ENCODE data around the gene UTP3.
"Not testable (repeated sequence)": the region's sequence is repeated elsewhere in the genome, so short reads cannot be mapped to it uniquely, and the experiment has no call there.

UTP3 gene

DNA sequence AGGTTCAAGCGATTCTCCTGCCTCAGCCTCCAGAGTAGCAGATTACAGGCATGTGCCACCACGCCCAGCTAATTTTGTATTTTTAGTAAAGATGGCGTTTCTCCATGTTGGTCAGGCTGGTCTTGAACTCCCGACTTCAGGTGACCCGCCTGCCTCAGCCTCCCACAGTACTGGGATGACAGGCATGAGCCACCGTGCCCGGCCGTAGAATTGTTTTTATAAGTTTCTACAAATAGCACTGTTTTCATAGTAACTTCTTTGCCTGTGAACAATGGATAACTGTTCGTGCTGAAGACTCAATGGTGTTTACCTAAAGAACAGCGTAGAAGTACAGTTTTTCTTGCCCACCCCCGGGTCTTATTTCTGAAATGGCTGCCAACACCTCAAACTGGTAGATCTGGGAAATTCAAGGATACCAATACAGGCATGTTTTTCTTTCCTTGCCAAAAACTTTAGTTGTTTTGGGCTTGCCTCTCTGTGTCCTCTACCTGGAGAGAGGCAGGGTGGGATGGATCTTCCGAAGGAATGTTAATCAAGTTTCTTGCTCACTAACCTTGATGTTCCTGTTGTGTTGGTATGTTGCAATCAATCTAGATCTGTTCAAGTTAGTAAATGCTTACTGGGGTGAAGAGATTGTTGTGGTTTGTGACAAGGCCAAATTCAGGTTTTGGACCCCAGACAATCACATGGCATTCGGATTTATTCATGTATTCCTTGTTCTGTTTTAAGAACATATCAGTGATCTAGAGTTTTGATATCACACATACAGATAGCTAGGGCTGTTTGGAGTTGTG is 30.7 kb downstream of the UTP3 start:
- no peak for DNase-seq

DNA sequence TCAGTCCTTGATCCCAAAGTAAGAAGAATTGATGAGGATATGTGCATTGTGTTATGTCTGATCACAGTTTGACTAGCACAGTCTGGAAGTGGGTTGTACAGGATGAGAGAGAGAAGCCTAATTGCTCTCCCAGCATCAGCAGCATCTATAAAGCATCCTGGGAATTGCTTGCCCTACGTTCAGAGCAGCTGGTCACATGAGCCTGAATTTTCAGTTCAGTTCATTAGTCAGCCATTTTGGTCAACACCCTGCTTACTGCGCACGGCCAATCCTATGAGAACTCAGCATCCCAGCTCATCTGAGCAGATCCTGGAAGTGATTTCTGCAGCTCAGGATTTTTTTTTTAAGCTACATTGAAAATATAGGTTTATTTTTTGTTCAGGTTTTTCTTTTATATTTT is 33.4 kb downstream of the UTP3 start, which contains the start of gene RUFY3:
Gene RUFY3, plus strand, starts transcription at position 218 of the 400 bp plus-strand sequence. CDS start 610 bp downstream, outside the sequence.
- no peak for DNase-seq

DNA sequence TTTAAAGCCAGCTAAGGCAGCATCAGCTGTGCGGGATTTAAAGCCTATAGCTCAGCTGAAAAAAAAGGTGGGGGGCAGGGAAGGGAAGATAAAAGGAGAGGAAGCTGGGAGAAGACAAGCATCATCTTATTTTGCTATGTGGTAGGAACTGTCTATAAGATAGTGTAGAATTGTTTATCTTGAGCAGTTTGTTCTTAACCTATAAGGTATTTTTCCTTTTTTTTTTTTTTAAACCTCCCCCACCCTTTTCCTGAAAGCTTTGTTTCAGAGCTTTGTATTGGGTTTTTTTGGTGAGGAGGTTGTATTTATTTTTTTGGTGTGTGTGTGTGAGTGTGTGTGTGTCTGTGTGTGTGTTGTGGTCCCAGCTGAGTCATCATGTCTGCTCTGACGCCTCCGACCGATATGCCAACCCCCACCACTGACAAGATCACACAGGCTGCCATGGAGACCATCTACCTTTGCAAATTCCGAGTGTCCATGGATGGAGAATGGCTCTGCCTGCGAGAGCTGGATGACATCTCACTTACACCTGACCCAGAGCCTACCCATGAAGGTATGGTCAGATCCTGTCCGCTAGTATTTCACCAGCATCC is 34.0 kb downstream of the UTP3 start:
- DNase-seq, result peak; percentile 26 to 31

DNA sequence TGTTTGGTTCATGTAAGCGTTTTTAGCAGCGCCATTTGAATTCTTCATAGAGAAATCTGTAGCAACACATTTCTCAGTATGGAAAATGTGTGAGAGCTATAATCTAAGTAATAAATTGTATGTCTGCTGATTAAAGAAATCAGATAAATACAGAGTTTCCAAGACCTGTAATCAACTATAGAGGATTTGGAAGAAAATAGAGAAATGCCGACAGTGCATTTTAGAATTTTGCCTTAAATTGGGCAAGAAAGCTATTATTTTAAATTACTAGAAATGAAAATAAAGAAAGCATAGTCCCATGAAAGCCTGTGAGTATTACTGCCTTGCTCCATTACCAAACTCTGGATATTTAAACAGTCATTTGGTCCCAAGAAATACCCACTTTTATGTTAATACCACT is 36.1 kb downstream of the UTP3 start:
- no peak for DNase-seq

DNA sequence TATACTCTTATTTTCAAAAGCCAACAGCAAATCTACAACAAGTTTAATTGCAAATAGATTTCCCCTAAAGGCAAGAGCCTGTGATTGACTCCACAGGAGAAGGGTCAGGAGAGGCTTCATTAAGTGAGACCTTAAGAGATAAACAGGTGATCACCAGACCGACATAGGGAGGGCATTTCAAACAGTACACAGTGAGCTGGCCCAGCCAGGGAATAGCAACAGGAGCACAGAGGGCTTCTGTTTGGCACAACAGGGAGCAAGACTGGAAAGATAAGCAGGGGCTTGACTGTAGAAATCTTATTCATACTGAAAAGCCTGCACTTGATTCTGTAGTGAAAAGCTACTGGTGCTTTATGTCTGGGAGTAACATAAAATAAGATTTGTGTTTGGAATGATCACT is 37.3 kb downstream of the UTP3 start:
- DNase-seq, result no peak

DNA sequence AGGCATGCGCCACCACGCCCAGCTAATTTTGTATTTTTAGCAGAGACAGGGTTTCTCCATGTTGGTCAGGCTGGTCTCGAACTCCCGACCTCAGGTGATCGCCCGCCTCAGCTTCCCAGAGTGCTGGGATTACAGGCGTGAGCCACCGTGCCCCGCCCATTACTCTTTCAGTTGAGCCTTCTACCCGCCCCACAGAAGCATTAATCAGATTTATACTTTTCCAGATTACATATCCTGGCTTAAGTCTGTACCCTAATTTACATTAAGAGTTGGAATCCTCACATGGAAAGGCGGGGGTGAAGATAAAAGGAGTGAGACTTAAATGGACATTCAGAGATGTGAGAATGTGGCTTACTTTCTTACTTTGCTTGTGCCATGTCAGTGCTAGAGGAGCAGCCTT is 38.2 kb downstream of the UTP3 start:
- DNase-seq, result not testable (repeated sequence)

DNA sequence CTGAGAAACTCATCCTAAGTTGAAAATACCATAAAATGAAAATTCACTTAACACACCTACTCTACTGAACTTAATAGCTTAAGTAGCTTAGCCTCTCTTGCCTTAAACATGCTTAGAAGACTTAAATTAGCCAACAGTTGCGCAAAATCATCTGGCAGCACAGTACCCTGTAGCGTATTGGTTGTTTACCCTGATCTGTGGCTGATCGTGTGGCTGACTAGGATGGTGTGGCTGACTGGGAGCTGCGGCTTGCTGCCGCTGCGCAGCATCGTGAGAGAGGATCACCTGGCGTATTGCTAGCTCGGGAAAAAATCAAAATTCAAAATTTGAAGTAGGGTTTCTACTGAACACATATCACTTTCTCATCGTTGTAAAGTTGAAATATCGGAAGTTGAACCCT is 39.8 kb downstream of the UTP3 start:
- DNase-seq, result no peak

DNA sequence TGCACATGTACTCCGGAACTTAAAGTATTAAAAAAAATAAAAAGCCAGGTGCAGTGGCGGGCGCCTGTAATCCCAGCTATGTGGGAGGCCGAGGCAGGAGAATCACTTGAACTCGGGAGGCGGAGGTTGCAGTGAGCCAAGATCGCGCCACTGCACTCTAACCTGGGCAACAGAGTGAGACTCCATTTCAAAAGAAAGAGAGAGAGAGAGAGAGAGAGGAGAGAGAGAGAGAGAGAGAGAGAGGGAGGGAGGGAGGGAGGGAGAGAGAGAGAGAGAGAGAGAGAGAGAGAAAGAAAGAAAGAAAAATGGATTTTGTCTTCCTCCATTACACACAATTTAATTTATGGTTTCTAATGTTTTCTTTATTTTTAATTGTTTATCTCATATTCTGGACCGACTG is 44.5 kb downstream of the UTP3 start:
- not testable (repeated sequence) for DNase-seq

DNA sequence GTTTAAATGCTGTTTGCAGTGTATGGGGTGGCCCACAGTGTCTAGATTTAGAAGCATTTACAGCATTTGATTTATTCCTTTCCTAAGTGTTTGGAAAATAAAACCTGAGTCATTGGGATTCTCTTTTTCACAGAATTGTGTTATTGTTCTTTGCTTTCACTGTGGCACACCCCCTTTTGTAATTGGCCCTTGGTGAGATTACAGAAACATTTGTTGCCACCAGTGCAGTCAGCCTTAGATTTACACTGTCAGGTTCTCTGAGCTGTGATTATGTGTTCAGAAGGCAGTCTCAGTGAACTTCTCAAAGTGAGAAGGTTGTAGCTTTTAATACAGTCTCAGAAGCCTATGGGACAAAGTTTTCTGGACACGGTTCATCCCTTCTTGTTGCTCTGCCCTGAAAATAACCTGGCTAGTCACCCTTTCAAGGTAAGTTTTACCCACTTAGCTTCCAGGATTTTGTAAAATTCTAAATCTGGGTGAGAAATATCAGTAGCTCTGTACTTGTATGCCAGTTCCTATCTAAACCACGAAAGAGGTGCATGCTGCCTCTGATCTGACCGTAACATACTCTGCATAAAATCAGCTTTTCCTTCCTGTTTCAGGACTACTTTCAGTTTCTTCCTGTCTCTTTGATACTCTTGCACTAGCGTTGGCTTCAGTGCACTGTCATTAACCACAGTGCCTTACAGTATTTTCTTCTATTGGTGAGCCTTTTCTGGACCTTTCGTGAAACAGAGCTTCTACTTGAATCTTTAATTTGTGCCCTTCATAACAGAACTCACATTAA is 46.0 kb downstream of the UTP3 start:
- DNase-seq, result no peak

DNA sequence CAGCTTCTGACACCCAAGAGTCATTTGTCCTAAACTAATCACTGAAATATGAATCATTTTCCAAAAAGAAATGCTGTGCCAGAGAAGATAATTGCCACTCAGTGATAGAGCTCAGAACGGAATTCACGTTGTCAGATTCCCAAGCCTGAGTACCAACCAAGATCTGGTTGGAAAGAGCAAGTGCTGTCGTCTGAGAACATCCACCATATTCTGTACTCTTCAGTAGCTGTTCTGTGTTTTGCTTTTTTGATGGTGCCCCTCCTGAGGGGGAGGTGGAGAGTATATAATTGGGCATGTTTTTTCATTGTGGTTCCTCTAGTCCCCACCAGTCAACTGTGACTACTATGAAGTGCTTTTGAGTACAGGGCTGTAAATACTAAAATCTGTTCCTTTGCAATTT is 46.6 kb downstream of the UTP3 start:
- DNase-seq, result no peak

DNA sequence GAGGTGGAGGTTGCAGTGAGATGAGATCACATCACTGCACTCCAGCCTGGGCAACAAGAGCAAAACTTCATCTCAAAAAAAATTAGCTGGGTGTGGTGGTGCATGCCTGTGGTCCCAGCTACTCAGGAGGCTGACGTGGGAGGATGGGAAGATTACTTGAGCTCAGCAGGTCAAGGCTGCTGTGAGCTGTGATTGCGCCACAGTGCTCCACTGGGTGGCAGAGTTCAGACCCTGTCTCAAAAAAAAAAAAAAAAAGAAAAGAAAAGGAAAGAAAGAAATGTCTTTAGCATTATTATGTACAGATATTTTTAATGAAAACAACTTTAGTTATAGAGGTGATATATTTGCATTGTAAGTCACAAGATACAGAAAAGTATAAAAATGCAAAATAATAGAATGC is 47.6 kb downstream of the UTP3 start:
- DNase-seq, result peak; percentile 13 to 17

DNA sequence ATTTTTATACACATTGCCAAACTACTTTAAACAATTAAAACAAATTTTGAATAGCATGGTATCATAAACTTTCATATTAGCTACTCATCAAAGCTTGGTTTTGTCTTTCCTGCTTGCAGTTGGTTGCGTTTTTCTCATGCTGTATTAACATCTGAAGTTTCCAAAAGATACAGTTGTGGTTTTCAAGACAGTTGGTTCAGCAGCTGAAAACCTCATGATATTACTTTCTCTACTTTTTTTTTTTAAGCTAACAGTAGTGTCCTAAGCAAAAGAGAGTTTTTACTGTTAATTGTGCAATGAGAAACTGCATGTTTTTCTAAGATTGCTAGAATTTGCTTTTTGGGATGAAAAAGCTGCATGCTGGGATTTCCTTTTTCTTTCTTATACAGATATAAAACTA is 48.7 kb downstream of the UTP3 start:
- DNase-seq, result no peak

DNA sequence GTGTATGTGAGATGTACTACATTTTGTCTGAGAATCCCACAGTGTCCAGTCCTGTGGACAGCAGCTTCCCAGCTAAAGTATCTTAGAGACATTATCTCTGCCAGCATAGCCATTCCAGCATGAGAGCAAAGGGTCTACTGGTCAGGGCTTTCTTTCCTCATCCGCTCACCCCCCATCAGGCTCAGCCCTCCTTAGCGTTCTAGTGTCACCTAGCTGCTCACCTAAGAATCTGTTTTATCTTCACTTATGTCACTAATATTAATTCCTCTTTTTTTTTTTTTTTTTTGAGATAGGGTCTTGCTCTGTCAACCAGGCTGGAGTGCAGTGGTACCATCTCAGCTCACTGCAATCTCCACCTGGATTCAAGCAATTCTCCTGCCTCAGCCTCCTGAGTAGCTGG is 49.1 kb downstream of the UTP3 start:
- DNase-seq, result no peak

DNA sequence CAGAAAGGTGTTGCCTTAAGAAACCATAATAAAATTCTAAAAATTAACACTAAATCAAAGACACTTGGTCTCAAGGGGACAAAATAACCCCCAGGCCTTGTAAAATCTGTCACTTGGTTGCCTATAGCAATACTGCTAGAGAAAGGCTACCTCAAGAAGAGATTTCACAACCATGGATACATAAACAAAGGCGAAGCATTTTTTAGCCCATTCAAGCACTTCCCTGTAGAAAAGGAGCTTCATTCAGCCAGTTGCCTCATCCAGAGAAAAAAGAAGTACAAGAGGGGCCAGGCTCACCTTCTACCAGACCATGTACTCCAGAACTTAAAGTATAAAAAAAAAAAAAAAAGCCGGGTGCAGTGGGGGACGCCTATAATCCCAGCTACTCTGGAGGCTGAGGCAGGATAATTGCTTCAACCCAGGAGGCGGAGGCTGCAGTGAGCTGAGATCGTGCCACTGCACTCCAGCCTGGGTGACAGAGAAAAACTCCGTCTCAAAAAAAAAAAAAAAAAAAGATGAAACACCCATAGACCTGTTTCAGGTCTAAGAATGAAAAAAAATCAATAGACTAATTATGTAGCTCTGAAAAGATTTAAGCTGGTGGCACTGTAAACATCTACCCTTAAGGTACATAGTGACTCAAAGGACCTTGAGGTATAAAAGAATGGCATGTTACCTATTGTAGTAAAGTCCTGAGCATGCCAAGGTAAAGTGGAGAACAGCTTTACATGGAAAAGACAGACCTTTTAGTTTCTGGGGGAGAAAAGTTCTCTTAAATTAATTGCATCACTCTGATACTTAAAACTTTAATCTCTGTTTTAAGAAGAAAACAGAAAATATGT is 51.4 kb downstream of the UTP3 start:
- DNase-seq, result no peak

Data from activated CD4-positive, alpha-beta T cell treated with anti-CD3 and anti-CD28 coated beads, Interleukin-2, amount 50 U/mL, for 4 hours (primary cell).